IPS-18c (cell line): ENCODE measurements around the gene ABCD1.
"Not testable (repeated sequence)": the region's sequence is repeated elsewhere in the genome, so short reads cannot be mapped to it uniquely, and the experiment has no call there.

Experiments
- H3K4me3 ChIP-seq: 2 replicates; pipeline ENCODE4 v1.7.0; 2013; ENCODE audit warnings: low read depth, mild to moderate bottlenecking, low read length, moderate library complexity; ENCODE audit not compliant: insufficient read depth
- H3K9me3 ChIP-seq: one replicate; pipeline ENCODE4 v1.6.1; 2013; ENCODE audit warnings: mild to moderate bottlenecking, low read length, moderate library complexity; ENCODE audit not compliant: control insufficient read depth, insufficient read depth

ABCD1 gene

GRCh38 chrX:153724252-153725038 is at the start of gene ABCD1, which contains the start of gene BCAP31:
ABCD1 (plus strand) TSS chrX:153724856; CDS start chrX:153725267, 411 bp downstream.
BCAP31 (minus strand) TSS chrX:153724387; CDS start chrX:153723244, 1,143 bp downstream.
- Histone ChIP-seq H3K4me3 (peak within 1 kb of the TSS; percentile 61), H3K9me3 (peaks cover 18% of the 10 kb centered on the region)

- no peak overlapping the region for H3K4me3 ChIP-seq
- H3K9me3 ChIP-seq, result peaks cover 4% of the 10 kb centered on the region
Observed at GRCh38 chrX:153681175-153681574, 43.5 kb upstream of the ABCD1 start.

- H3K9me3 ChIP-seq, H3K4me3 ChIP-seq: not testable (repeated sequence)
Observed at GRCh38 chrX:153683486-153683885, 41.2 kb upstream of the ABCD1 start.

GRCh38 chrX:153684467-153685155 is 40.0 kb upstream of the ABCD1 start:
- H3K4me3 ChIP-seq, result peak overlapping the region; percentile 20; the same call in 1 of the 2 replicates
- peaks cover 7% of the 10 kb centered on the region for H3K9me3 ChIP-seq

GRCh38 chrX:153685156-153685536 is 39.5 kb upstream of the ABCD1 start:
- Histone ChIP-seq H3K4me3 (peak overlapping the region; percentile 20), H3K9me3 (peaks cover 7% of the 10 kb centered on the region)

- Histone ChIP-seq H3K9me3 (peaks cover 5% of the 10 kb centered on the region), H3K4me3 (peak overlapping the region; percentile 20; the same call in 1 of the 2 replicates)
Observed at GRCh38 chrX:153685751-153686696, 38.6 kb upstream of the ABCD1 start.

- Histone ChIP-seq H3K9me3 (peaks cover 9% of the 10 kb centered on the region), H3K4me3 (no peak overlapping the region; the same call in 1 of the 2 replicates)
Observed at GRCh38 chrX:153686711-153687110, 37.9 kb upstream of the ABCD1 start.

- H3K4me3 ChIP-seq, result peak within 1 kb of the TSS; percentile 46
- H3K9me3 ChIP-seq, result peaks cover 9% of the 10 kb centered on the region
Observed at GRCh38 chrX:153687121-153688039, 37.3 kb upstream of the ABCD1 start, which contains the start of gene SLC6A8. SLC6A8 (plus strand) TSS chrX:153687926; CDS start chrX:153688575, 649 bp downstream.

GRCh38 chrX:153688071-153688470 is 36.6 kb upstream of the ABCD1 start:
- Histone ChIP-seq H3K9me3 (peaks cover 11% of the 10 kb centered on the region), H3K4me3 (no peak overlapping the region)

GRCh38 chrX:153688506-153688905 is 36.1 kb upstream of the ABCD1 start:
- H3K9me3 ChIP-seq, result peaks cover 11% of the 10 kb centered on the region
- H3K4me3 ChIP-seq, result peak overlapping the region; percentile 46

- Histone ChIP-seq H3K4me3 (peak overlapping the region; percentile 36), H3K9me3 (peaks cover 11% of the 10 kb centered on the region)
Observed at GRCh38 chrX:153688911-153689590, 35.6 kb upstream of the ABCD1 start.

- Histone ChIP-seq H3K9me3 (peaks cover 11% of the 10 kb centered on the region), H3K4me3 (peak overlapping the region; percentile 36)
Observed at GRCh38 chrX:153689654-153690465, 34.8 kb upstream of the ABCD1 start.

GRCh38 chrX:153690466-153690865 is 34.2 kb upstream of the ABCD1 start:
- peaks cover 11% of the 10 kb centered on the region for H3K9me3 ChIP-seq
- H3K4me3 ChIP-seq, result no peak overlapping the region

GRCh38 chrX:153691032-153691827 is 33.4 kb upstream of the ABCD1 start:
- H3K4me3 ChIP-seq, result not testable (repeated sequence)
- H3K9me3 ChIP-seq, result peaks cover 11% of the 10 kb centered on the region
